ENCODE measurements around the gene RAMACL. TPM values are rescaled to one million over a fixed set of nuclear protein-coding genes. Genes with fewer than 3 reads are reported as not detected.

RAMACL gene
- total RNA-seq, 2 experiments from 2014 or later = 0.45 TPM; not detected in 1

GRCh38 chr6:166601956-166602355, 15.5 kb upstream of the RAMACL start:
- ChIA-PET POLR2A (no interaction called here), CTCF (no interaction called here)
- H3K36me3 Mint-ChIP-seq (ENCODE audit: low read depth) = no peaks in the 10 kb centered on the region
- H3K4me3 Mint-ChIP-seq = no peak overlapping the region
- ATAC-seq (no peak), DNase-seq (no peak)
- TF ChIP-seq, protein P1, sequence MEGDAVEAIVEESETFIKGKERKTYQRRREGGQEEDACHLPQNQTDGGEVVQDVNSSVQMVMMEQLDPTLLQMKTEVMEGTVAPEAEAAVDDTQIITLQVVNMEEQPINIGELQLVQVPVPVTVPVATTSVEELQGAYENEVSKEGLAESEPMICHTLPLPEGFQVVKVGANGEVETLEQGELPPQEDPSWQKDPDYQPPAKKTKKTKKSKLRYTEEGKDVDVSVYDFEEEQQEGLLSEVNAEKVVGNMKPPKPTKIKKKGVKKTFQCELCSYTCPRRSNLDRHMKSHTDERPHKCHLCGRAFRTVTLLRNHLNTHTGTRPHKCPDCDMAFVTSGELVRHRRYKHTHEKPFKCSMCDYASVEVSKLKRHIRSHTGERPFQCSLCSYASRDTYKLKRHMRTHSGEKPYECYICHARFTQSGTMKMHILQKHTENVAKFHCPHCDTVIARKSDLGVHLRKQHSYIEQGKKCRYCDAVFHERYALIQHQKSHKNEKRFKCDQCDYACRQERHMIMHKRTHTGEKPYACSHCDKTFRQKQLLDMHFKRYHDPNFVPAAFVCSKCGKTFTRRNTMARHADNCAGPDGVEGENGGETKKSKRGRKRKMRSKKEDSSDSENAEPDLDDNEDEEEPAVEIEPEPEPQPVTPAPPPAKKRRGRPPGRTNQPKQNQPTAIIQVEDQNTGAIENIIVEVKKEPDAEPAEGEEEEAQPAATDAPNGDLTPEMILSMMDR (IDR thresholded peaks at IDR 0.05) = no peak
- H3K27me3 Mint-ChIP-seq = no peaks in the 10 kb centered on the region
- intact Hi-C loops (cut with micrococcal nuclease) = no loop called here
- H3K27ac Mint-ChIP-seq = no peak overlapping the region
- no peaks in the 10 kb centered on the region for H3K9me3 Mint-ChIP-seq
- no peaks in the 10 kb centered on the region for H3K4me1 Mint-ChIP-seq (ENCODE audit: low read depth)

GRCh38 chr6:166600931-166601330, 14.5 kb upstream of the RAMACL start:
- TF ChIP-seq, protein P1 (IDR thresholded peaks at IDR 0.05) = no peak
- H3K36me3 Mint-ChIP-seq (ENCODE audit: low read depth) = no peaks in the 10 kb centered on the region
- ChIA-PET POLR2A (no interaction called here), CTCF (interaction anchor here (1.0 kb wide), 1 partner anchor 174 kb away, joined by 3 read pairs; no protein-coding TSS in a partner anchor)
- no peaks in the 10 kb centered on the region for H3K27me3 Mint-ChIP-seq
- intact Hi-C loops (cut with micrococcal nuclease) = no loop called here
- no peak overlapping the region for H3K27ac Mint-ChIP-seq
- no peaks in the 10 kb centered on the region for H3K4me1 Mint-ChIP-seq (ENCODE audit: low read depth)
- DNase-seq (no peak), ATAC-seq (no peak)
- no peaks in the 10 kb centered on the region for H3K9me3 Mint-ChIP-seq
- no peak overlapping the region for H3K4me3 Mint-ChIP-seq

DNA sequence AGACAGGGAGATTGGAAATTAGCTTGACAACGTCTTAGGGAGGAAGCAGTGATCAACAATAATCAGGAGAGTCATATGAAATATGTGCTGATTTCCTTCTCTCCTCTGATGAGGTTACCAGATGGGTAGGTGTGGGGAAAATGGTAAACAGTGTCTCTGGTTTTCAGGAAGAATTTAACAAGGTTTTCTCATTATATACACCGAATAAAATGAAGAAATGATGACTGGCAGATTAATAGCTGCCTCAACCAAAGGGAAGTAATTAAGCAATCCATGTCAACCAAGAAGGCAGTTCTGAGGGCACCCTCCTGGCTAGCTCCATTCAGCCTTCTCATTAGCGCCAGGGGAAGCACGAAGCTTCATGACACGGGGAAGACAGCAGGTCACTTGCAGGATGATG, 12.7 kb upstream of the RAMACL start:
- Mint-ChIP-seq H3K27ac (no peak overlapping the region), H3K4me3 (no peak overlapping the region), H3K9me3 (no peaks in the 10 kb centered on the region), H3K4me1 (ENCODE audit: low read depth) (no peaks in the 10 kb centered on the region), H3K27me3 (no peaks in the 10 kb centered on the region), H3K36me3 (ENCODE audit: low read depth) (no peaks in the 10 kb centered on the region)
- ATAC-seq (no peak), DNase-seq (no peak)
- ChIA-PET CTCF (no interaction called here), POLR2A (no interaction called here)
- intact Hi-C loops (cut with micrococcal nuclease) = no loop called here
- TF ChIP-seq, protein P1 (IDR thresholded peaks at IDR 0.05) = no peak

DNA sequence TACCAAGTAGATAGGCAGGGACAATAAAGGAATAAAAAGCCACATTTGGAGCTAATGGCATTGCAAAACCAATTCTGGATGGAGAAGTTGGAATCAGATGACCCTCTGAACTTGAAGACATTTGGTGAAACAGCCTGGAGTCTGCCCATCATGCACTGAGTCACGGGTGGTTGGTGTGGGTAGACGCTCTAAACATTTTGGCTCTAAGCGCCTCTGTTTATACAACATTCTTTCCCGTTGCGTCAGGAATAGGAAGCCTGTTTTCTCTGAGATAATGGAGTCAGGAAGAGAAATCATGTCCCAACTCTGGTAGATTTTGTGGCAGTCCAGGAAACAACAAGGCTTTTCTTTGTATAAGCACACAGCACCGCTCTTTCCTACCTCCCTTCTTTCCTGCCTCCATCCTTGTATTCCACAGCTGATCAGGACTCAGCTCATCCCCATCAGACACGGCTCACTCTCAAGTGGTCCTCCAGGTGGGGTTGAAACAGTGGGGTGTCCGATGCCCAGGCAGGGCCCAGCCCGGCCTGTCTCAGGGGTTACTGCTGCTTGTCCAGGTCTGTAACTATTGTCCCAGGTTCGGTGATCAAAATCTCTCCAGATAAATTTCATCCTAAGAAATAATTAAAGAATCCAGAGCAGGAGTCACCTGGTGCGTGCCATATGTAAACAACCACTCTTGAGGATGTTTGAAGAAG, 12.1 kb upstream of the RAMACL start:
- Mint-ChIP-seq H3K4me3 (no peak overlapping the region), H3K9me3 (no peaks in the 10 kb centered on the region), H3K36me3 (ENCODE audit: low read depth) (no peaks in the 10 kb centered on the region), H3K4me1 (ENCODE audit: low read depth) (no peaks in the 10 kb centered on the region), H3K27me3 (no peaks in the 10 kb centered on the region), H3K27ac (no peak overlapping the region)
- POLR2A ChIA-PET = no interaction called here
- TF ChIP-seq, protein P1 (IDR thresholded peaks at IDR 0.05) = no peak
- DNase-seq (no peak), ATAC-seq (no peak)
- intact Hi-C loops (cut with micrococcal nuclease) = no loop called here
- CTCF ChIA-PET = no interaction called here

DNA sequence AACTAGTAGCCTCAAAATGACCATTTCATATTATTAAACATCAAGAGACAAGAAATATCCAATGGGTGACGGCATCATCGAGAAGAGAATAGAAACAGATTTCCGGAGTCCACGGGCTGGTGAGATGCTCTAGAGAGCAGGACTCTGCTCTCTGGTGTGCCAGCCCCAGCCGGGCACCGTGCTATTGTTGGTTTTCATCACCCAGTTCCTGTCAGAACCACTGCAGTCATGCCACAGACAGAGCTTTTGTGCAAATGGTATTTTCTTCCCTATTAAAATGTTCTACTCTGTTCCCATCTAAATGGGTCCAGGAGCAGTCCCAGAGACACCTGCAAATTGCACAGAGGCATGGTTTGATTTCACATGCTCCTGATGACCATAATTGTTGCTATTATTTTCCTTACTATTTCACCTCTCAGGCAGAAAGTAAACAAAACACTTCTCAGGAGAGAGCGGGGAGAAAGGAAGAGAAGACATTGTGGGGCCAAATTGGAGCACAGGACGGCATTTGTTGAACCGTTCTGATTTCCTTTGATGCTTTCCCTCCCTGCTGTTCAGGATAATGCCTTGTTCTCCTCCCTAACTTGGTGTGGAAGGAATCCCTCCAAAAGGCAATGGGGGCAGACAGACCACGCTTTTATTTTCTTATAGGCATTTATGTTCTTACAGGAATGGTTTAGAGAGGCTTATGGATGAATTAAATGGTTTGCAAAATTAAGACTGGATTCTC, 11.4 kb upstream of the RAMACL start:
- ChIA-PET CTCF (no interaction called here), POLR2A (no interaction called here)
- TF ChIP-seq, protein P1 (IDR thresholded peaks at IDR 0.05) = no peak
- no peaks in the 10 kb centered on the region for H3K27me3 Mint-ChIP-seq
- DNase-seq (no peak), ATAC-seq (no peak)
- no peak overlapping the region for H3K27ac Mint-ChIP-seq
- H3K36me3 Mint-ChIP-seq (ENCODE audit: low read depth) = no peaks in the 10 kb centered on the region
- H3K9me3 Mint-ChIP-seq = no peaks in the 10 kb centered on the region
- H3K4me3 Mint-ChIP-seq = no peak overlapping the region
- H3K4me1 Mint-ChIP-seq (ENCODE audit: low read depth) = no peaks in the 10 kb centered on the region
- intact Hi-C loops (cut with micrococcal nuclease) = no loop called here
